Measurements from ENCODE around the gene SLC35G2.
"Not testable (repeated sequence)": the region's sequence is repeated elsewhere in the genome, so short reads cannot be mapped to it uniquely, and the experiment has no call there.

- TF ChIP-seq CEBPB (IDR thresholded peaks at IDR 0.05; ENCODE audit: low read depth, low read length); RCOR1 (IDR thresholded peaks at IDR 0.05; ENCODE audit: insufficient replicate concordance, low read length); CTCF (conservative IDR thresholded peaks at IDR 0.05; ENCODE audit: low read depth, low read length); NFE2L2 (IDR thresholded peaks at IDR 0.05; ENCODE audit: low read depth, low read length); CHD1 (IDR thresholded peaks at IDR 0.05; ENCODE audit: low read depth, low read length); POLR2A (IDR thresholded peaks at IDR 0.05; ENCODE audit: low read depth, low read length); SMC3 (IDR thresholded peaks at IDR 0.05; ENCODE audit: low read depth, low read length); FOS (IDR thresholded peaks at IDR 0.05; ENCODE audit: low read depth, low read length); MAZ (IDR thresholded peaks at IDR 0.05; ENCODE audit: borderline replicate concordance, low read depth, low read length); RFX5 (IDR thresholded peaks at IDR 0.05; ENCODE audit: low read depth, low read length): not testable (repeated sequence)
These were observed 60.6 kb downstream of the SLC35G2 start for GRCh38 chr3:136879510-136879909.

All from IMR-90 (cell line).